GM19035 (cell line): ENCODE measurements around the gene MCTP1.
"Not testable (repeated sequence)": the region's sequence is repeated elsewhere in the genome, so short reads cannot be mapped to it uniquely, and the experiment has no call there.

Experiments
- ATAC-seq: cut with Tn5 transposase; IDR thresholded peaks from one replicate; pipeline ENCODE4 v1.9.1; 2021; ENCODE audit not compliant: unreplicated experiment

MCTP1 gene

GRCh38 chr5:94832685-94833084, 452.2 kb downstream of the MCTP1 start:
- no peak for ATAC-seq

- ATAC-seq, result no peak
These were observed 454.4 kb downstream of the MCTP1 start for GRCh38 chr5:94830520-94830919.

GRCh38 chr5:94828222-94828621, 456.7 kb downstream of the MCTP1 start:
- ATAC-seq, result not testable (repeated sequence)

GRCh38 chr5:94820488-94820887, 464.4 kb downstream of the MCTP1 start:
- ATAC-seq, result no peak

GRCh38 chr5:94818904-94819303, 466.0 kb downstream of the MCTP1 start:
- ATAC-seq, result no peak

GRCh38 chr5:94815313-94816039, 469.4 kb downstream of the MCTP1 start:
- ATAC-seq, result no peak

GRCh38 chr5:94812232-94812631, 472.7 kb downstream of the MCTP1 start:
- no peak for ATAC-seq

- no peak for ATAC-seq
These were observed 473.6 kb downstream of the MCTP1 start for GRCh38 chr5:94811331-94811730.

- no peak for ATAC-seq
These were observed 474.0 kb downstream of the MCTP1 start for GRCh38 chr5:94810877-94811276.

GRCh38 chr5:94810281-94810680, 474.6 kb downstream of the MCTP1 start:
- no peak for ATAC-seq

GRCh38 chr5:94808497-94808896, 476.4 kb downstream of the MCTP1 start:
- no peak for ATAC-seq

- no peak for ATAC-seq
These were observed 476.9 kb downstream of the MCTP1 start for GRCh38 chr5:94807985-94808384.

GRCh38 chr5:94802450-94802849, 482.4 kb downstream of the MCTP1 start:
- no peak for ATAC-seq

GRCh38 chr5:94796586-94796985, 488.3 kb downstream of the MCTP1 start:
- ATAC-seq, result no peak

GRCh38 chr5:94793816-94794198, 491.1 kb downstream of the MCTP1 start:
- peak; percentile 35 for ATAC-seq

- ATAC-seq, result peak; percentile 100
These were observed 491.6 kb downstream of the MCTP1 start for GRCh38 chr5:94793113-94793815.

GRCh38 chr5:94791829-94792228, 493.1 kb downstream of the MCTP1 start:
- no peak for ATAC-seq

GRCh38 chr5:94788527-94788926, 496.4 kb downstream of the MCTP1 start:
- no peak for ATAC-seq

- no peak for ATAC-seq
These were observed 500.1 kb downstream of the MCTP1 start for GRCh38 chr5:94784536-94785505.

GRCh38 chr5:94782383-94782782, 502.5 kb downstream of the MCTP1 start:
- ATAC-seq, result no peak

- ATAC-seq, result no peak
These were observed 505.2 kb downstream of the MCTP1 start for GRCh38 chr5:94779684-94780083.
